Loucy (cell line): ENCODE data around the gene PRKCE.

Experiments used
- H2AFZ ChIP-seq: fragments of 200-600 bp; sonication (generic); 2 replicates; pipeline ENCODE4 v1.6.0; 2016; ENCODE audit warnings: antibody characterized with exemption, mild to moderate bottlenecking, low read length, moderate library complexity
- H3F3A ChIP-seq: fragments of 200-600 bp; 2 replicates; pipeline ENCODE4 v1.6.0; 2016; ENCODE audit warnings: antibody characterized with exemption, low read depth, mild to moderate bottlenecking
- H3K27me3 ChIP-seq: fragments of 200-600 bp; sonication (generic); 2 replicates; pipeline ENCODE4 v1.6.1; 2014; ENCODE audit warnings: low read length, mild to moderate bottlenecking; ENCODE audit not compliant: insufficient read depth, poor library complexity, severe bottlenecking
- H3K36me3 ChIP-seq: fragments of 200-600 bp; sonication (generic); 2 replicates; pipeline ENCODE4 v1.6.1; 2016; ENCODE audit warnings: low read length; ENCODE audit not compliant: insufficient read depth
- H3K4me1 ChIP-seq: fragments of 200-600 bp; sonication (generic); 2 replicates; pipeline ENCODE4 v1.5.1; 2014; ENCODE audit warnings: low read length, mild to moderate bottlenecking; ENCODE audit not compliant: insufficient read depth, poor library complexity, severe bottlenecking
- H3K4me2 ChIP-seq: fragments of 200-600 bp; sonication (generic); 2 replicates; pipeline ENCODE4 v1.6.0; 2014; ENCODE audit warnings: antibody characterized with exemption, low read length, low read depth, mild to moderate bottlenecking; ENCODE audit not compliant: poor library complexity, severe bottlenecking
- H3K4me3 ChIP-seq: fragments of 200-600 bp; sonication (generic); 2 replicates; pipeline ENCODE4 v1.5.1; 2014; ENCODE audit warnings: low read length, mild to moderate bottlenecking, mixed read lengths; ENCODE audit not compliant: poor library complexity, severe bottlenecking
- H3K79me2 ChIP-seq: fragments of 200-600 bp; sonication (generic); 2 replicates; pipeline ENCODE4 v1.6.1; 2014; ENCODE audit warnings: low read length; ENCODE audit not compliant: insufficient read depth
- H3K9ac ChIP-seq: fragments of 200-600 bp; sonication (generic); 2 replicates; pipeline ENCODE4 v1.6.0; 2014; ENCODE audit warnings: mild to moderate bottlenecking, low read depth, low read length, moderate library complexity; ENCODE audit not compliant: poor library complexity, severe bottlenecking
- H3K9me2 ChIP-seq: fragments of 200-600 bp; sonication (generic); replicated peaks from 2 replicates; pipeline ENCODE4 v1.6.1; 2016; ENCODE audit warnings: low read depth, low read length, mixed read lengths
- H3K9me3 ChIP-seq: fragments of 200-600 bp; sonication (generic); 2 replicates; pipeline ENCODE4 v1.6.1; 2014; ENCODE audit warnings: mild to moderate bottlenecking, antibody characterized with exemption, low read length, low read depth; ENCODE audit not compliant: insufficient read depth
- H4K20me1 ChIP-seq: fragments of 200-600 bp; sonication (generic); 2 replicates; pipeline ENCODE4 v1.6.0; 2014; ENCODE audit warnings: antibody characterized with exemption, low read length, mild to moderate bottlenecking; ENCODE audit not compliant: insufficient read depth, poor library complexity, severe bottlenecking
- CTCF ChIP-seq: fragments of 200-600 bp; sonication (generic); conservative IDR thresholded peaks from 2 replicates; pipeline ENCODE4 v1.5.1; 2014; ENCODE audit warnings: mild to moderate bottlenecking, antibody characterized with exemption, low read length
- EZH2phosphoT487 ChIP-seq: fragments of 200-600 bp; IDR thresholded peaks from 2 replicates; pipeline ENCODE4 v1.6.1; 2018; ENCODE audit warnings: antibody characterized with exemption, mild to moderate bottlenecking, moderate library complexity, borderline replicate concordance

PRKCE gene

GRCh38 chr2:45964223-45964841 lies 312.9 kb downstream of the PRKCE start:
- no peaks in the 10 kb centered on the region for H3K36me3 ChIP-seq
- H3F3A ChIP-seq = peaks cover 10% of the 10 kb centered on the region; the same call in 1 of the 2 replicates
- peaks cover 20% of the 10 kb centered on the region; the same call in 1 of the 2 replicates for H3K79me2 ChIP-seq
- H4K20me1 ChIP-seq = no peaks in the 10 kb centered on the region
- no peaks in the 10 kb centered on the region for H3K9me2 ChIP-seq
- H3K4me3 ChIP-seq = peak overlapping the region; percentile 64
- no peaks in the 10 kb centered on the region for H3K9me3 ChIP-seq
- H3K27me3 ChIP-seq = no peaks in the 10 kb centered on the region
- no peak overlapping the region for H3K9ac ChIP-seq
- H3K4me2 ChIP-seq = peak overlapping the region; percentile 79
- peaks cover 50% of the 10 kb centered on the region for H3K4me1 ChIP-seq
- H2AFZ ChIP-seq = no peak overlapping the region
- TF ChIP-seq CTCF (no peak), EZH2phosphoT487 (no peak)

GRCh38 chr2:45964906-45965305 lies 313.4 kb downstream of the PRKCE start:
- TF ChIP-seq EZH2phosphoT487 (no peak; the same call in 1 of the 2 replicates), CTCF (no peak)
- Histone ChIP-seq H3K27me3 (no peaks in the 10 kb centered on the region), H3K4me1 (peaks cover 48% of the 10 kb centered on the region), H3K9me3 (no peaks in the 10 kb centered on the region), H3K36me3 (no peaks in the 10 kb centered on the region), H3K4me3 (peak overlapping the region; percentile 64), H4K20me1 (no peaks in the 10 kb centered on the region), H3K79me2 (peaks cover 18% of the 10 kb centered on the region; the same call in 1 of the 2 replicates), H2AFZ (no peak overlapping the region), H3F3A (peaks cover 10% of the 10 kb centered on the region; the same call in 1 of the 2 replicates), H3K9ac (no peak overlapping the region), H3K9me2 (no peaks in the 10 kb centered on the region), H3K4me2 (peak overlapping the region; percentile 79)

DNA sequence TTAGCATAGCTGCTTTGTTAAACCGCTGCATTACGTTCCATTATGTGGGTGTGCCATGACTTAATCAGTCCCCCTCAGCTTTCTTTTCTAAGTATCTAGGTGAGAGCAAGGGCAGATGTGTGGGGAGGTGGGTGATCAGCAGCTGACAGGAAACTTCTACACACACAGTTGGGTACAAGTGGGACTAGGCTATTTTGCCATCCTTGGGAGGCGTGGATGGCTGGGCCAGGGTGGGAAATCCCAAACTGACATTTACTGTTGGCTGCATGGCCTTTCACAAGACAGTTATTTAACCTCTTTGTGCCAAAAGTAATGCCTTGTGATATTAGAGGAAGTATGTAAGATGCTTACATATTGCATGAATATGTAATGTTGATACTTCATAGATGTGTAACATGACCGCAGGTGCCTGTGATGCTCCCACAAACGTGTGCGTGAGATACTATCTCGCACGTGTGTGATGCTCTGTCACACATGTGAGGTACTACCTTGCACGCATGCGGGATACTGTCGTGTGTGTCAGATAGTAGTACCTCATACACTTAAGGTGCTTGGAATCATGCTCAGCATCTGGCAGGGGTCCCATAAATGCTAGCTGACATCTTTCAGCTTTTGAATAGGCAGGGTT lies 314.5 kb downstream of the PRKCE start:
- peaks cover 37% of the 10 kb centered on the region for H3K4me1 ChIP-seq
- H3K4me2 ChIP-seq = peak overlapping the region; percentile 79

More for the DNA sequence above, 314.5 kb downstream of the PRKCE start:
- no peak for TF ChIP-seq CTCF
- TF ChIP-seq EZH2phosphoT487 = no peak
- Histone ChIP-seq H4K20me1 (no peaks in the 10 kb centered on the region), H2AFZ (no peak overlapping the region), H3K9me3 (no peaks in the 10 kb centered on the region), H3K36me3 (no peaks in the 10 kb centered on the region), H3K79me2 (peaks cover 14% of the 10 kb centered on the region; the same call in 1 of the 2 replicates), H3K27me3 (no peaks in the 10 kb centered on the region), H3K9me2 (no peaks in the 10 kb centered on the region), H3K9ac (no peak overlapping the region), H3K4me3 (no peak overlapping the region), H3F3A (peaks cover 10% of the 10 kb centered on the region; the same call in 1 of the 2 replicates)
